Stimulated activated CD4-positive, alpha-beta T cell treated with anti-CD3 and anti-CD28 coated beads, Interleukin-2, amount 100 ng/mL, for 4 hours (primary cell): Measurements from ENCODE around the gene BLVRA.
"Not testable (repeated sequence)": the region's sequence is repeated elsewhere in the genome, so short reads cannot be mapped to it uniquely, and the experiment has no call there.

Experiments
- DNase-seq: peaks from one replicate; pipeline ENCODE4 v3.0.0-alpha.2; 2020; ENCODE audit warnings: low read depth

The BLVRA gene

DNA sequence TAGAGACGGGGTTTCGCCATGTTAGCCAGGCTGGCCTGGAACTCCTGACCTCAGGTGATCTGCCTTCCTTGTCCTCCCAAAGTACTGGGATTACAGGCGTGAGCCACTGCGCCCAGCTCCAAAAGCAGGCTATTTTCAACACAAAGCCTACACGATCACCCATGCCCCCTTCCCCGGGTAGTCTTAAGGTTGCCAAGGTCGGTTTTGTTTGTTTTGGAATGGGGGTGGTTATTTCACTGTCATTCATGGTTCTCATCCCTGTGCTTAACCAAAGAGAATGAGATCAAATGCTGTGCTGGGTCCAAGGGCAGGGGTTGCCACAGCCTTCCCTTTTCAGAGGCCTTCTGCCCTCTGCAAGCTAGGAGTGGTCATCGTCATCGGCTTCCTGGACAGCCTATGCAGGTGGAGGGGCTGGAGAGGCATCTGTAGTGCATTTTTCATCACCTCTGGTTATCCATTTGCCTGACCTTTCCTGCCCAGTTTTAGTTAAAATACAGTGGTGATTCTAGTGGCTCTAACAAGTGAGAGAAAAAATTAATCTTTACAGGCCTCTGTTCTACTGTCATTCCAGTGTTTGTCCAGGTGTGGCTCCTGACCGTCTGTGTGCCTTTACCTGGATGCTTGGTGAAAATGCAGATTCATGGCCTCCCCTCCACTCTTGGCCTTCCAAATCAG, 11.4 kb downstream of the BLVRA start:
- no peak for DNase-seq

DNA sequence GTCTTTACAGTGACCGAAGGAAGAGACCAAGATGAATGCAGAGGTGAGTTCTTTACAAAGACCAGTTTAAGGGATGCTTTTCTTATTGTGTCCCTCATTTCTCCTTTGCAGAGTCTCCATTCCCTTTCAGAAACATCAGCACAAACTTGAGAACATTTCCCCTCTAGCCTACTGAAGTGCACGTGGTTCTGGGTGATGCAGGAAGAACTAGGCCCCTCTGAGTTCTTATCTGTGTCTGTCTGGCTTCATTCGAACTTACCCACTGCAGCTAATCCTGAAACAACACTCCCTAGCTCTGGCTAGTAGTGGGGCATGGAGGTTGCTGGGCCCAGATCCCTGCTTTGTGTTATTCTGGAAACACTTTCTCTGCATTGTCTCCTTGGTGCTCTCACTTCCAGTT, 12.6 kb downstream of the BLVRA start:
- DNase-seq, result no peak

DNA sequence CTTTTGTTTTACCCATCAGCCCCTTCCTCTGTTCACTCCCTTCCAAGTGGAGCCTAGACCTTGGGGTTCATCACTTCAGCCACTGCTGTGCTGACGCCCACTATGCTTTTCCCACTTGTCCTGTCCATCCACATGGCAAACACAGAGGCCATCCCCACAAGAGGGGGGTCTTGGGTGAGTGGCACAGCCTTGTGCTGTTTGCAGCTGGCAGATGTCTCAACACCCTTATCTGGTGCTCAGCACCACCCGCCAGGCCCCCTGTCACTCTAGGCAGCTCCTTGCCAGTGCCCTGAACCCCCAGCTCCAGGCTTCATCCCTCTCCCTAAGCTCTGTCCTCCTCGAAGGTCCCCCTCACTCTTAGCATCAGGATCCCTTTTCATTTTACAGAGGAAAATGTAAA, 13.1 kb downstream of the BLVRA start:
- DNase-seq, result no peak

DNA sequence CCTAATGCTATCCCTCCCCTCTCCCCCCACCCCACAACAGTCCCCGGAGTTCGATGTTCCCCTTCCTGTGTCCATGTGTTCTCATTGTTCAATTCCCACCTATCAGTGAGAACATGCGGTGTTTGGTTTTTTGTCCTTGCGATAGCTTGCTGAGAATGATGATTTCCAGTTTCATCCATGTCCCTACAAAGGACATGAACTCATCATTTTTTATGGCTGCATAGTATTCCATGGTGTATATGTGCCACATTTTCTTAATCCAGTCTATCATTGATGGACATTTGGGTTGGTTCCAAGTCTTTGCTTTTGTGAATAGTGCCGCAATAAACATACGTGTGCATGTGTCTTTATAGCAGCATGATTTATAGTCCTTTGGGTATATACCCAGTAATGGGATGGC, 14.8 kb downstream of the BLVRA start:
- DNase-seq, result not testable (repeated sequence)

DNA sequence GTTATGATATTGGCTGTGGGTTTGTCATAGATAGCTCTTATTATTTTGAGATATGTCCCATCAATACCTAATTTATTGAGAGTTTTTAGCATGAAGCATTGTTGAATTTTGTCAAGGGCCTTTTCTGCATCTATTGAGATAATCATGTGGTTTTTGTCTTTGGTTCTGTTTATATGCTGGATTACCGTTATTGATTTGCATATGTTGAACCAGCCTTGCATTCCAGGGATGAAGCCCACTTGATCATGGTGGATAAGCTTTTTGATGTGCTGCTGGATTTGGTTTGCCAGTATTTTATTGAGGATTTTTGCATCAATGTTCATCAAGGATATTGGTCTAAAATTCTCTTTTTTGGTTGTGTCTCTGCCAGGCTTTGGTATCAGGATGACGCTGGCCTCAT, 16.8 kb downstream of the BLVRA start:
- not testable (repeated sequence) for DNase-seq

DNA sequence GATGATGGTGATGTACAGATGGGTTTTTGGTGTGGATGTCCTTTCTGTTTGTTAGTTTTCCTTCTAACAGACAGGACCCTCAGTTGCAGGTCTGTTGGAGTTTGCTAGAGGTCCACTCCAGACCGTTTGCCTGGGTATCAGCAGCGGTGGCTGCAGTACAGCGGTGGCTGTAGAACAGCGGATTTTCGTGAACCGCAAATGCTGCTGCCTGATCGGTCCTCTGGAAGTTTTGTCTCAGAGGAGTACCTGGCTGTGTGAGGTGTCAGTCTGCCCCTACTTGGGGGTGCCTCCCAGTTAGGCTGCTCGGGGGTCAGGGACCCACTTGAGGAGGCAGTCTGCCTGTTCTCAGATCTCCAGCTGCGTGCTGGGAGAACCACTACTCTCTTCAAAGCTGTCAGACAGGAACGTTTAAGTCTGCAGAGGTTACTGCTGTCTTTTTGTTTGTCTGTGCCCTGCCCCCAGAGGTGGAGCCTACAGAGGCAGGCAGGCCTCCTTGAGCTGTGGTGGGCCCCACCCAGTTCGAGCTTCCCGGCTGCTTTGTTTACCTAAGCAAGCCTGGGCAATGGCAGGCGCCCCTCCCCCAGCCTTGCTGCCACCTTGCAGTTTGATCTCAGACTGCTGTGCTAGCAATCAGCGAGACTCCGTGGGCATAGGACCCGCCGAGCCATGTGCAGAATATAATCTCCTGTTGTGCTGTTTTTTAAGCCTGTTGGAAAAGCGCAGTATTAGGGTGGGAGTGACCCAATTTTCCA, 20.0 kb downstream of the BLVRA start:
- not testable (repeated sequence) for DNase-seq

DNA sequence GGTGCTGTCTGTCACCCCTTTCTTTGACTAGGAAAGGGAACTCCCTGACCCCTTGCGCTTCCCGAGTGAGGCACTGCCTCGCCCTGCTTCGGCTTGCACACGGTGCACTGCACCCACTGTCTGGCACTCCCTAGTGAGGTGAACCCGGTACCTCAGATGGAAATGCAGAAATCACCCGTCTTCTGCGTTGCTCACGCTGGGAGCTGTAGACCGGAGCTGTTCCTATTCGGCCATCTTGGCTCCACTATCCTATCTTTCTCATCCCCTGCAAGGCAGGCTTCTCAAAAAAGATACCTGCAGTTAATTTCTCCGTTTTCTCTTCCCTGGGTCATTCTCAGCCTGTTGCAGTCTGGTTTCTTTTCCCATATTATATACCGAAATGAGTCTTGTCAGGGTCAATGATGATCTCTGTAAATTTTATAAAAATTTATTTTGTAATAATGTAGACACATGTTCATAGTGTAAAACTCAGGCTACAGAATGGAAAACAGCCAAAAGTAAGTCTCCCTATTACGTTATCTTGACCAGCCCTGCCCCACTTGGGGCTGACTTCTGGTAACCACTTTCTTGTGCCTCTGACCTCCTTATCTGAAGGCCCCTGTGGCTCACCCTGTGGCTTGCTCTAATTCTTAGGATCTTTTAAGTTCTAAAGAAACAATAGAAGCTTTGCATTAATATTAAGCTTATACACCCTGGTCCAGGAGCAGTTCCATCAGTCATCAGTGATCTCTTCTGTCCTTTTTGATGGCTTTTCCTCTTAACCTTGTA, 20.7 kb downstream of the BLVRA start:
- no peak for DNase-seq

DNA sequence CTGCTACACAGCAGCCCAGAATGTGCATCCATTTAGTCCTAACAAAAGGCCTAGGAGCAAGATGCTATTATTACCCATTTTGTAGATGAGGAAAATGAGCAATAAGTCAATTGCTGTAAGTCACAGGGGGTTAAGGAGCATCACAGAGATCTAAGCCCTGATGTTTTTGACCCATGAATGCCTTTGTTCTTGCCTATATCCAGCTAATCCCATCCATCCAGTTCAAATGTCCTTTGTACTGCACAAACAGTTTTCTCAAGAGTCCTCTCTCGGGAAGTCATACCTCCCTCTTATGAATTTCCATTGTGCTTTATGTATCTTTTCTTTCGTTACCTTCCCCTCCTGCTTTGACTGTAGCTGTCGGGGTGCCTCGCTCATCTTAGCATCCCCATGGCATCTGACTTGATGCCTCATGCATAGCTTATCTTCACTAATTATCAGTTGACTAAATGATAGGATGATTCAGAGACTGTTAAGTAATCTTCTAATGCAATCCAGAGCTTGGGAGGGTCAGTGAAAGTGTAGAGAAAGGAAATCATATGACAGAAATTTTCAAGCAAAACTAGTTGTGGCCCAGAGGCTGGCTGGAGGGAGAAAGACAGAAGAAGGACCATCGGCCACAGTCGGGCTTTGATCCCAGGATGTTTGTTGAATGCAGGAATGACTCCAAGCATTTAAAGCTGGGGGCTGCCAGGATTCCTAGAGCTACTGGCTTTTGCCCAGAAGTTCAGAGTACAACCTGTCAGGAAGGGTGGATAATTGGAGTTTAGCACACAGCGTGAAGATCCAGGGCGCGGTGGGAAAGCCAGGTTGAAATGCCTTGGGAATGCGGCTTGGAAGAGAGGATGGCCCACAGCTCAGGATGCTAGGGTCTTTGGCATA, 23.5 kb downstream of the BLVRA start:
- DNase-seq, result no peak

DNA sequence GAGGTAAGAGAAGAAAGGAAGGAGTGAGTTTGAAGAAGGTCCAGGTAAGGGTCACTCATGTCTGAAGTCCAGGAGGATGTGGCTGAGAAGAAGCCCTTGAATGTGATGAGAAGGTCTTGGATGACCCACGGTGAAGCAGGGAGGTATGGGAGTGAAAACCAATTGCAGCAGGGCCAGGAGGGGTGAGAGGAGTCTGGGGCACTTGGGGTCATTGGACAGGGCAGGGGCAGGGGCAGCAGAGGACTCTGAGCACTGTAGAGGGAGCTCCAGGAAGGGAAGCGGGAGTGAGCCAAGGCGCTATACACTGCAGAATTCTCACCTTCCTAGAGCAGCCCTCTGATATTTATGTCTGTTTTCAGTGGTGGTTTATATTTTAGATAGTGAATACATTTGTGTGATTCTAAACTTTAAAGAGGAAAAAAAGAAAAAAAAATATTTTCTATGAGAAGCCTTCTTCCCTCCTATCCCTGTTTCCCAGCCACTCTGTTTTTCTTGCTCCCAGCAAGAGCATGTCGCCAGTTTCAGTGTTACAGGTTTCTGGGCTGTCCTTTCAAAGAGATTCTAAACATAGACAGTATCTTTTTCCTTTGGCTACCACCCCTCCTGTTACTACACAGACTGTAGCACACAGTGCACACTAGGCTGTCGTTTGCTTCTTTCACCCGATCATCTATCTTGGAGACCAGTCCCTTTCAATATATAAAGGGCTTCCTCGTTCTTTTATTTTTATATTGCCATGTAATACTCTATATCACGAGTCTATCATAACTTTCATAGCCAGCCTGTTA, 24.5 kb downstream of the BLVRA start:
- no peak for DNase-seq

DNA sequence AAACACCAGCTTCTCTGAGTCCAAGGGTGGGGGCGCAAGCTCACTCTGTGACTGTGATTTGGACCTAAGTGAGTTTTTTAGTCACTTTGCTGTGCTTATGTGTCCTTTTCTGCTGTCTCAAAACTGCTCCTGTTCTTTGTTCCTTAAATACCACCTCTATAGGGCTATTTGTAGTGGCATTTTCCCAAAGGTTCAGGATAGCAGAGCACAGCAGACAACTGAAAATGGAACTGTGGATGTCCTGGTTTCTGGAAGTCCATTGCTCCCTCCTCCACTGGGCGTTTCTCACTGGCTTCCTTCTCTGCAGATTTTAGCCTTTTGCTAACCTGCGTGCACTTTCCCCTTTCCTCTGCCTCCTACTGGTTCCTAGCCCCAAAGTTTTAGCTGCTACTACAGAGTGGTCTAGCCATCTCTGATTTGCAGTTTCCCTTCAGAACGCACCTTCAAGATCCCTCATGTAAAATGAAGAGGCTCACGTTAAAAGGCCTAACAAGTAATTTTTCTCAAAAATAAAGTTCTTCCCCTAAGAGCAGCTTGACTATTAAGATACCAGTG, 25.6 kb downstream of the BLVRA start:
- no peak for DNase-seq

DNA sequence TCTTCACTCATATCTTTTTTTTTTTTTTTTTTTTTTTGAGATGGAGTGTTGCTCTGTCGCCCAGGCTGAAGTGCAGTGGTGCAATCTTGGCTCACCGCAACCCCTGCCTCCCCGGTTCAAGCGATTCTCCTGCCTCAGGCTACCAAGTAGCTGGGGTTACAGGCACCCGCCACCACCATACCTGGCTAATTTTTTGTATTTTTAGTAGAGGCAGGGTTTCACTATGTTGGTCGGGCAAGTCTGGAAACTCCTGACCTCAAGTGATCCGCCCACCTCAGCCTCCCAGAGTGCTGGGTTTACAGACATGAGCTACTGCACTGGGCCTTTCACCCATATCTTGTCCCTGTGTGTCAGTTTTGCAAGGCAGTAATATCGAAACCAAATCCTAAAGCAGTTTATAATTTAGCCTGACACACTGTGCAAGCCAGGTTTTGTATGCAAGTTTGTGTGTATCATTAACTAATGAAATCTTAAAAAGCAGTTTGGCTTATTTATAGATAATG, 26.2 kb downstream of the BLVRA start:
- DNase-seq, result not testable (repeated sequence)

DNA sequence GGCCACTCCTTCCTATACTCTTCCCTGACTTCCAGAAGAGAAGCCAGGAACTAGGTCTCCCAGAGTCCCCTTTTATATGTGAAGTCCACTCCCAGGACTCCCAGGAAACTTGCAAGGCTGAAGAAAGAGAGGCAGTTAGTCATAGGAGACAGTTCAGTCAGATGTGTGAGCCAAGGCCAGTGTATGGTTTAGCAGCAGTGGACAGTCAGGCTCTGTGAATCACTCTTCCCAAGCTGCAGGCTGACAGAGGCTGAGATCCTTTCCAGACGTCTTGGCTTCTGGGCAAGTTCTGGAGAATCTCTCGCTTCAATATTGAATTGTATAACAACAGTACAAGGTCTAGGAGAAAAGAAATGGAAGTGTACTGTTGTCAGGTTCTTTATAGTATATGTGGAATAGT, 26.9 kb downstream of the BLVRA start:
- DNase-seq, result no peak

DNA sequence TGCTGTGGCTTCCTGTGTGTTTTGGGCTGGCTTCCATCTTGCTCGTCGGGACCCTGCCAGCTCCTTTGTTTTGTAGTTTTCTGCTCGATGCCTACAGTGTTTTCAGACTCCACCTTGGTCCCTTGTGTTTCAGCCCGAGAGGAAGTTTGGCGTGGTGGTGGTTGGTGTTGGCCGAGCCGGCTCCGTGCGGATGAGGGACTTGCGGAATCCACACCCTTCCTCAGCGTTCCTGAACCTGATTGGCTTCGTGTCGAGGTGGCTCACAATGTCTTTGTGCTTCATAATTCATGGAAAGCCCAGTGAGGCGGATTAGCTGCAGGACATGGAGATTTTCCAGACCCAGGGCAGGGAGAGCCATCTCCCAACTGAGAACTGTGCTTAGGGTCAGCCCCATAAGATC, 29.3 kb downstream of the BLVRA start:
- DNase-seq, result no peak

DNA sequence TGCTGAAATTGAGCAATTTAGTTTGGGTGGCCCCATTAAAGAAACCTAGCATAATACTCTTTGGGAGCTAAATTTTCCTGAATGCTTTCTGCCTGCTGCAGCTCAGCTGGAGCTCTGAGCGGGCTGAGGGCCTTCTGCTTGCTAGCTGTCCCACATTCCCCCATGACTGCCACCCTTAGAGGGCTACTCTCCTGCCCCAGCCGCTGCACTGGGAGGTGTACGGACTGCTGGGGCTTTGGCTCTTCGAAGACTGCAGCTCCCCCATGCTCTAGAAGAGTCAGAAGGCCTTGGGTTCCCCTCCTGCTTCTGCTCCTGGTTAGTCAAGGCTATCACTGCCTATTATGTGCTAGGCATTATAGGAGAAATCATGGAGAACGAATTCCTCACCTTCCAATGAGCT, 31.5 kb downstream of the BLVRA start:
- DNase-seq, result no peak

DNA sequence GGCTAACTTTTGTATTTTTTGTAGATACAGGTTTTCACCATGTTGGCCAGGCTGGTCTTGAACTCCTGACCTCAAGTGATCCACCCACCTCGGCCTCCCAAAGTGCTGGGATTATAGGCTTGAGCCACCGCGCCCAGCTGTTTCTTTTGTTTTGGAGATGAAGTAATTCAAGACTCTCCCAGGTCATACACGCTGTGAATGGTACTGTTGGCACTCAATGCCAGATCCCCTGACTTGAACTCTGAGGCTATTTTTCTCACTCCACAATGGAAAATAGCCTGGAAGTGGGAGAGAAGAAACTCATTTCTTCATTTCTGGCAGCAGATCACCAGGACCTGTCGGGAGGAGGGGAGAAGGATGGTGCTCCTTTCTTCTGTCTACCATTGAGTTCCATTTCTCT, 32.4 kb downstream of the BLVRA start:
- no peak for DNase-seq

DNA sequence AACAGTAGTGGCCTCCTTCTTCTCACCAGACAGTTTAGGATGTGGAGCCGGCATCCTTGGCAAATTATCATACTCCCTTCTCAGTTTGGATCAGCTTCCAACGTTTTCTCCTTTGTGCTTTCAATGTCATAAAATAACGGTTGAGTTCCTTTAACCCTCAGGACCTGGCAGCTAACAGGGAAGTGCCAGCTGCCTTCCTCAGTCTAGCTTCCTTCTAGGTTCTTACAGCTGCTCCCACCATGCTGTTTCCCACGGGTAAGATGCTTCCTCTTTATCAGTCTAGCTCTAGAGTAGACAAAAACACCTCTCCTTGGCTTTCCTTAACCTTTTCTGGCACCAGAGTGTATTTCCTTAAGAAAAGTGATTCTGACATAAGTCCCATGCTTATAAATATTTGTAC, 33.2 kb downstream of the BLVRA start:
- no peak for DNase-seq

DNA sequence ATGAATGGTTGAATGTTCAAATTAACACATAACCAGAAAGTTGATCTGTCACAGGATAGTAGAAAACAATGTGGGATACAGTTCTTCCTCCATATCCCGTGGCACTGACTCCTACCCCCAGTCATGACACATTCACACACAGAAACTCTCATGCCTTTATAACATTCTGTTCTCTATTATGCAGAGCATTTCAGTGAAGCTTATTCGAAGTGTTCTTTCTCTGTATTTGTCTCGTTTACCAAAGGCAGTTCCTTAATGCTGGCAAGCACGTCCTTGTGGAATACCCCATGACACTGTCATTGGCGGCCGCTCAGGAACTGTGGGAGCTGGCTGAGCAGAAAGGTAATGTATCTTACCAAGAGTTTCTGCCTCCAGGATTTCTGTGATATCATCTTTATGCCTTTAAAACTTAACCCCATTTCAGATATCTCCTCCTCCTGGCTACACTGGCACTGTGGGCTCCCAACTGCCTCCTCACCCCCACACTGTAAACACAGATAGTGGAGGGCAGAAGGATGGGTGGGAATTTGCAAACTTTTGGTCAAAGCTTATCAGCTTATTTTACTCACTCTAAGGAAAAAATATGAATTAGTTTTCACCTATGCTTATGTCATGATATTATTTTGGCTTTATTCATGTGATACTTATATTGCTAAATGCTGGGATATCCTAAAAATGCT, 34.1 kb downstream of the BLVRA start:
- no peak for DNase-seq

DNA sequence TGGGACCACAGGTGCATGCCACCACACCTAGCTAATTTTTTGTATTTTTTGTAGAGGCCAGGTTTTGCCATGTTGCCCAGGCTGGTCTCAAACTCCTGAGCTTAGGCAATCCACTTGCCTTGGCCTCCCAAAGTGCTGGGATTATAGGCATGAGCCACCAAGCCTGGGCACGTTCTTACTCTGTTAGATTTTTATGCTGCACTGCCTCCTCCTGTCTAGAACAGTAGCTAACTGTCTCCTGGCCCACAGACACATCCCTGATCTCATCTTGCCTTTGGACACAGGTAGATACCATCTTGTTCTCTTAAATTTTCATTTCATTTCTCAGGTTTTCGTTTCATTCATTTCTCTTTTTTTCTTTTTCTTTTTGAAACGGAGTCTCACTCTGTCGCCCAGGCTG, 41.1 kb downstream of the BLVRA start:
- no peak for DNase-seq

DNA sequence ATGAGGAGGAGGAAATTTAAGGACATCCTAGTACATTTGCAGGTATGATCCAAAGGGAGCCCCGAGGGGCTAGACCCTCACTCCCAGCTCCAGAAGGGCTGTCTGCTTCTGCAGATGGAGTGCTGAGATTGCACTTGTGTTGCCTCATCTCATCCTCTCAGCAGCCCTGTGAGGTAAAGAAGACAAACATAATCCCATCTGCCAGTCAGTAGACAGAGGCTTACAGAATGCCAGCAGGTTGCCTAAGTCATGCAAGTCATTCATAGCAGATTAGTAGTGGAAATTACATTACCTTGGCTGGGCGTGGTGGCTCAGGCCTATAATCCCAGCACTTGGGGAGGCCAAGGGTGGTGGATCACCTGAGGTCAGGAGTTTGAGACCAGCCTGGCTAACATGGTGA, 45.4 kb downstream of the BLVRA start:
- DNase-seq, result no peak

DNA sequence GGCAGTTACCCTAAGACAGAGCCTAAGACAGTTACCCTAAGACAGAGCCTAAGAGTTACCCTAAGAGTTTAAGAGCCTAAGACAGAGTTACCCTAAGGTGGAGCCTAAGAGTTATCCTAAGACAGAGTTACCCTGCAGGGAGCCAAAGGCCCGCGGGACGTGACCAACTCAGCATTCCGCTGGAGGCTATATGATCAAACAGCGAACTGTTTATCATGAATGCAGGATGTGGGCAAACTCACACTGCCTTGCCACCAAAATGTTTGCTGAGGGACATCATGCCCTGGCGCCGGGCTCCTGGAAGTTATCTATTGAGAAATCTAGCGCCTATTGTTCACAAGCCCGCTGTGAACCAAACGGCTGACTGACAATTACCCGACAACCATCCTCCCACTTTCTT, 49.9 kb downstream of the BLVRA start:
- no peak for DNase-seq
